H1 (cell line): Measurements from ENCODE around the gene FMR1. TPM values are rescaled to one million over a fixed set of nuclear protein-coding genes. Genes with fewer than 3 reads are reported as not detected.

ENCODE experiments used
- CTCF ChIA-PET: fragments of 300-600 bp; sonication (Branson Sonifier 250); formaldehyde crosslinking; loops from one replicate; lab custom pipeline; 2021; ENCODE audit not compliant: partially characterized antibody; lab: Charles Lee
- POLR2A ChIA-PET: fragments of 300-600 bp; sonication (Branson Sonifier 250); formaldehyde crosslinking; loops from one replicate; lab custom pipeline; 2021; ENCODE audit warnings: inconsistent platforms; ENCODE audit not compliant: partially characterized antibody; lab: Charles Lee
- DNase-seq, 2 experiments: peaks; one replicate each; pipeline versions ENCODE4 v3.0.0 to v3.0.0-alpha.2; 2010 to 2022; ENCODE audit warnings: low spot score in 2 of 2, low read depth in 1 of 2, mixed read lengths in 1 of 2
- FAIRE-seq: peaks from 2 replicates; lab custom pipeline; 2011; peaks lifted over from hg19 to GRCh38; lab: Jason Lieb, UNC
- H2AFZ ChIP-seq: 2 replicates; pipeline ENCODE4 v1.8.1; 2012; ENCODE audit warnings: low read length, inconsistent platforms
- H2AK5ac ChIP-seq: 2 replicates; pipeline ENCODE4 v1.6.1; 2013; ENCODE audit warnings: low read depth, low read length
- H2BK120ac ChIP-seq: replicated peaks from 2 replicates; pipeline ENCODE3; 2013; ENCODE audit warnings: low read depth, low read length, inconsistent platforms
- H2BK12ac ChIP-seq: 2 replicates; pipeline ENCODE4 v1.6.1; 2013; ENCODE audit warnings: low read depth, low read length
- H2BK15ac ChIP-seq: 2 replicates; pipeline ENCODE4 v1.6.1; 2013; ENCODE audit warnings: low read length
- H2BK20ac ChIP-seq: 2 replicates; pipeline ENCODE4 v1.6.1; 2013; ENCODE audit warnings: low read length
- H2BK5ac ChIP-seq: 2 replicates; pipeline ENCODE4 v1.6.1; 2013; ENCODE audit warnings: low read depth, low read length
- H3K14ac ChIP-seq: 2 replicates; pipeline ENCODE4 v1.6.1; 2013; ENCODE audit warnings: inconsistent platforms; ENCODE audit not compliant: insufficient read length
- H3K18ac ChIP-seq: 2 replicates; pipeline ENCODE4 v1.6.1; 2013; ENCODE audit warnings: low read length; ENCODE audit errors: extremely low read depth
- H3K23ac ChIP-seq: 2 replicates; pipeline ENCODE4 v1.6.1; 2013; ENCODE audit warnings: inconsistent platforms; ENCODE audit not compliant: insufficient read length
- H3K23me2 ChIP-seq: 2 replicates; pipeline ENCODE4 v1.6.1; 2013; ENCODE audit warnings: low read depth, low read length
- H3K27ac ChIP-seq: 2 replicates; pipeline ENCODE4 v1.6.1; 2011; ENCODE audit warnings: low read depth, low read length, inconsistent platforms
- H3K27me3 ChIP-seq, 4 experiments: replicated peaks in 1 of 4; 1 replicate in 1 of 4; 2 replicates in 3 of 4; pipeline versions ENCODE4 v1.6.1 to v1.8.1; 2011 to 2013; ENCODE audit warnings: low read length in 3 of 4, mild to moderate bottlenecking in 3 of 4, inconsistent platforms in 2 of 4, mixed read lengths in 2 of 4, moderate library complexity in 1 of 4; ENCODE audit not compliant: control insufficient read depth in 3 of 4, insufficient read depth in 3 of 4; ENCODE audit errors: extremely low read depth in 1 of 4
- H3K36me3 ChIP-seq, 4 experiments: 2 replicates each; pipeline versions ENCODE4 v1.6.1 to v1.8.1; 2011 to 2013; ENCODE audit warnings: mild to moderate bottlenecking in 4 of 4, low read length in 3 of 4, moderate library complexity in 2 of 4, control low read depth in 1 of 4, inconsistent platforms in 1 of 4; ENCODE audit not compliant: insufficient read depth in 4 of 4, control insufficient read depth in 2 of 4
- H3K4ac ChIP-seq: replicated peaks from 2 replicates; pipeline ENCODE3; 2013; ENCODE audit warnings: low read length, low read depth, mixed read lengths, inconsistent platforms; ENCODE audit not compliant: insufficient read length
- H3K4me1 ChIP-seq, 4 experiments: replicated peaks in 1 of 4; 1 replicate in 1 of 4; 2 replicates in 3 of 4; pipeline versions ENCODE4 v1.6.1 to v1.8.1; 2011 to 2013; ENCODE audit warnings: low read length in 3 of 4, inconsistent platforms in 2 of 4, mixed read lengths in 1 of 4; ENCODE audit not compliant: insufficient read depth in 4 of 4, control insufficient read depth in 3 of 4
- H3K4me2 ChIP-seq, 2 experiments: 2 replicates each; pipeline versions ENCODE4 v1.6.1 to v1.8.1; 2011 to 2013; ENCODE audit warnings: low read depth in 2 of 2, low read length in 2 of 2, control low read depth in 1 of 2, inconsistent platforms in 1 of 2, mild to moderate bottlenecking in 1 of 2; ENCODE audit not compliant: insufficient read depth in 1 of 2
- H3K4me3 ChIP-seq, 4 experiments: fragments of 200-600, 300-600 bp in 1 of 4; sonication (generic), shearing (Covaris generic), sonication (Bioruptor Twin) in 1 of 4; 2 replicates each; pipeline versions ENCODE4 v1.5.1 to v1.8.1; 2011 to 2016; ENCODE audit warnings: low read length in 4 of 4, low read depth in 3 of 4, control low read depth in 2 of 4, inconsistent platforms in 2 of 4, mild to moderate bottlenecking in 2 of 4, mixed read lengths in 1 of 4, moderate library complexity in 1 of 4; ENCODE audit not compliant: insufficient read depth in 2 of 4; ENCODE audit errors: extremely low read depth in 1 of 4
- H3K56ac ChIP-seq: replicated peaks from 2 replicates; pipeline ENCODE3; 2013; ENCODE audit warnings: low read depth, mild to moderate bottlenecking, mixed read lengths, low read length, inconsistent platforms; ENCODE audit not compliant: insufficient read length
- H3K79me1 ChIP-seq: 2 replicates; pipeline ENCODE4 v1.6.1; 2013; ENCODE audit warnings: low read depth, low read length, control low read depth
- H3K79me2 ChIP-seq, 2 experiments: 2 replicates each; pipeline versions ENCODE4 v1.6.1 to v1.8.1; 2012 to 2013; ENCODE audit warnings: low read length in 2 of 2, mild to moderate bottlenecking in 2 of 2, inconsistent platforms in 1 of 2; ENCODE audit not compliant: insufficient read depth in 2 of 2, control insufficient read depth in 1 of 2
- H3K9ac ChIP-seq, 4 experiments: replicated peaks in 1 of 4; 1 replicate in 1 of 4; 2 replicates in 3 of 4; pipeline versions ENCODE4 v1.6.1 to v1.8.1; 2011 to 2013; ENCODE audit warnings: low read depth in 3 of 4, low read length in 3 of 4, control low read depth in 2 of 4, mild to moderate bottlenecking in 2 of 4, moderate library complexity in 2 of 4, inconsistent platforms in 1 of 4; ENCODE audit errors: extremely low read depth in 1 of 4
- H3K9me3 ChIP-seq, 2 experiments: 2 replicates each; pipeline versions ENCODE4 v1.6.1 to v1.8.1; 2012 to 2013; ENCODE audit warnings: mild to moderate bottlenecking in 2 of 2, moderate library complexity in 2 of 2, control low read depth in 1 of 2, inconsistent platforms in 1 of 2, low read depth in 1 of 2, low read length in 1 of 2, mixed read lengths in 1 of 2; ENCODE audit not compliant: insufficient read depth in 2 of 2
- H4K20me1 ChIP-seq, 2 experiments: replicated peaks in 1 of 2; 2 replicates each; pipeline versions ENCODE3 to v1.8.1; 2011 to 2013; ENCODE audit warnings: inconsistent platforms in 2 of 2, low read length in 2 of 2, mild to moderate bottlenecking in 1 of 2; ENCODE audit not compliant: insufficient read depth in 2 of 2, control insufficient read depth in 1 of 2
- H4K5ac ChIP-seq: 2 replicates; pipeline ENCODE4 v1.6.1; 2013; ENCODE audit warnings: low read length, low read depth, mixed read lengths, inconsistent platforms; ENCODE audit not compliant: insufficient read length
- H4K8ac ChIP-seq: 2 replicates; pipeline ENCODE4 v1.8.0; 2013; ENCODE audit warnings: mild to moderate bottlenecking, moderate library complexity, low read length, inconsistent platforms; ENCODE audit not compliant: insufficient read depth; ENCODE audit errors: extremely low read depth
- H4K91ac ChIP-seq: replicated peaks from 2 replicates; pipeline ENCODE3; 2013; ENCODE audit warnings: low read length, mixed read lengths, inconsistent platforms; ENCODE audit not compliant: insufficient read length
- BCL11A ChIP-seq, 2 experiments: IDR thresholded peaks; one replicate each; pipeline ENCODE4 v1.6.1; 2011; ENCODE audit warnings: low read depth in 2 of 2, low read length in 2 of 2, mild to moderate bottlenecking in 2 of 2
- CBX8 ChIP-seq: fragments of 300-800, 300-1000 bp; sonication (generic); IDR thresholded peaks from 2 replicates; pipeline ENCODE4 v1.7.1; 2016; ENCODE audit warnings: low read depth, low read length, borderline replicate concordance
- CHD1 ChIP-seq: IDR thresholded peaks from 2 replicates; pipeline ENCODE4 v1.6.1; 2012; ENCODE audit warnings: low read depth, low read length, improper control_type of control experiment
- EP300 ChIP-seq, 2 experiments: IDR thresholded peaks; 1 replicate in 1 of 2; 2 replicates in 1 of 2; pipeline ENCODE4 v1.6.1; 2011 to 2012; ENCODE audit warnings: low read depth in 2 of 2, low read length in 2 of 2, mild to moderate bottlenecking in 2 of 2, borderline replicate concordance in 1 of 2, inconsistent platforms in 1 of 2, moderate library complexity in 1 of 2
- MAFK ChIP-seq: IDR thresholded peaks from 2 replicates; pipeline ENCODE4 v1.6.1; 2012; ENCODE audit warnings: low read depth, mild to moderate bottlenecking, improper control_type of control experiment, low read length
- NRF1 ChIP-seq: IDR thresholded peaks from 2 replicates; pipeline ENCODE4 v1.6.1; 2011; ENCODE audit warnings: mild to moderate bottlenecking, low read depth, low read length, improper control_type of control experiment
- RAD21 ChIP-seq, 2 experiments: IDR thresholded peaks in 1 of 2; conservative IDR thresholded peaks in 1 of 2; 2 replicates each; pipeline ENCODE4 v1.6.1; 2011; ENCODE audit warnings: low read depth in 2 of 2, low read length in 2 of 2, improper control_type of control experiment in 1 of 2, inconsistent platforms in 1 of 2, mild to moderate bottlenecking in 1 of 2, moderate library complexity in 1 of 2
- RFX5 ChIP-seq: IDR thresholded peaks from 2 replicates; pipeline ENCODE4 v1.6.1; 2011; ENCODE audit warnings: low read depth, low read length, improper control_type of control experiment, borderline replicate concordance
- SAP30 ChIP-seq: fragments of 300-600 bp; sonication (generic); IDR thresholded peaks from 2 replicates; pipeline ENCODE4 v1.7.1; 2012; ENCODE audit warnings: low read length, moderate library complexity, mild to moderate bottlenecking, inconsistent platforms; ENCODE audit not compliant: insufficient read depth, insufficient replicate concordance
- SP2 ChIP-seq: IDR thresholded peaks from 2 replicates; pipeline ENCODE4 v1.6.1; 2012; ENCODE audit warnings: mild to moderate bottlenecking, low read length, inconsistent platforms
- TBP ChIP-seq: IDR thresholded peaks from 2 replicates; pipeline ENCODE4 v1.6.1; 2011; ENCODE audit warnings: low read depth, low read length, improper control_type of control experiment
- WGBS, 2 experiments: shearing (Covaris generic) in 1 of 2; methylation state at CpG; one replicate each; pipeline versions ENCODE4 v1.1.6 to v1.1.7; 2013 to 2015; ENCODE audit warnings: low lambda C conversion rate in 2 of 2, mixed read lengths in 2 of 2, inconsistent platforms in 1 of 2, low coverage in 1 of 2, missing lambda C conversion rate in 1 of 2; ENCODE audit not compliant: insufficient replicate concordance in 2 of 2, insufficient coverage in 1 of 2, insufficient read length in 1 of 2; ENCODE audit errors: extremely low coverage in 1 of 2, missing lambda C conversion rate in 1 of 2; 5-methylcytosine and 5-hydroxymethylcytosine counted together
- polyA plus RNA-seq, 7 experiments: library from polyadenylated mRNA; depleted of rRNA in 3 of 7; stranded (reverse) in 5 of 7; unstranded in 2 of 7; fragments of >200 nt in 5 of 7; fragments of 200-250 nt in 2 of 7; gene quantifications; 1 replicate in 5 of 7; 2 replicates in 1 of 7; 4 replicates in 1 of 7; pipeline versions ENCODE4 v1.2.1 to v1.2.3, GENCODE V29; 2011 to 2013; ENCODE audit warnings: missing spikeins in 2 of 7, mixed read lengths in 2 of 7
- total RNA-seq: library from RNA; stranded (reverse); fragmentation: NEBNext Ultra II Directional; extraction: Animal tissue kit (Norgen Biotek cat#: 25700); gene quantifications from 2 replicates; pipeline ENCODE4 v1.2.1, GENCODE V29; 2021
- TF ChIP-seq, protein P1 (sequence below): IDR thresholded peaks from 2 replicates; pipeline ENCODE4 v1.6.1; 2012; ENCODE audit warnings: inconsistent platforms
- TF ChIP-seq, protein P2 (sequence below): IDR thresholded peaks from 2 replicates; pipeline ENCODE4 v1.6.1; 2012; ENCODE audit warnings: inconsistent platforms

The FMR1 gene
- total and polyA plus RNA-seq, 2 of the 8 experiments (the other 6 are each of a cell fraction or from before 2014, with no cell fraction given), result 15.2 to 49.4 TPM

DNA sequence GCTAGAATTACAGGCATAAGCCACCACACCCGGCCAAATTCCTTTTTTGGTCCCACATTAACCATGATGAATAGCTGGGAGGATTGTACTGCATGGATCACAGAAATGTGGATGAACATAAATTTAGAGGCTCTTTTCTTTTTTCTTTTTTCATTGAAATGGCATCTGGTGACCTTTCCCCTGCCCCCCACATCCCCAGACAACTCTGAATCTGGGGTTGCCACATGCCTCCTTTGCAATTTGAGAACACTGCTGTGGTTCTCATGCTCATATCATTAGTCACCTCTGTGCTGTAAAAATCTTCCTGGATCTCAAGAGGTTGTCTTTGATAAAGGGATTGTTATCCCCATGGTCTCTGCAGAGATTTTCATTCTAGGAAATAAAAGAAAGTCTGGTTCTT, 46.6 kb downstream of the FMR1 start:
- no peaks in the 10 kb centered on the region for H4K20me1 ChIP-seq
- H2BK120ac ChIP-seq, result no peak overlapping the region
- H3K27ac ChIP-seq, result no peak overlapping the region
- H3K36me3 ChIP-seq, result no peaks in the 10 kb centered on the region
- H3K79me1 ChIP-seq, result no peaks in the 10 kb centered on the region
- no peak for FAIRE-seq
- POLR2A ChIA-PET, result no interaction called here
- no peak for DNase-seq
- H2BK15ac ChIP-seq, result no peak overlapping the region
- H3K9me3 ChIP-seq, result no peaks in the 10 kb centered on the region
- no peak overlapping the region for H2BK20ac ChIP-seq
- H2BK12ac ChIP-seq, result no peak overlapping the region
- no peak overlapping the region for H3K18ac ChIP-seq
- H3K14ac ChIP-seq, result no peak overlapping the region
- H4K5ac ChIP-seq, result no peak overlapping the region
- no peak overlapping the region for H3K4ac ChIP-seq
- H2AK5ac ChIP-seq, result no peak overlapping the region
- no peaks in the 10 kb centered on the region for H3K23me2 ChIP-seq
- no peak overlapping the region for H3K4me2 ChIP-seq
- H3K9ac ChIP-seq, result no peak overlapping the region
- WGBS, 2 experiments, result 88% methylated on average over 1 of the region's 1 CpG; no CpG with 5 or more reads in 1 of the 2 experiments
- CTCF ChIA-PET, result interaction anchor here (1.0 kb wide), 1 partner anchor 9 kb away, joined by 3 read pairs; no protein-coding TSS in a partner anchor
- no peaks in the 10 kb centered on the region for H3K27me3 ChIP-seq
- H3K56ac ChIP-seq, result no peak overlapping the region
- no peak overlapping the region for H2BK5ac ChIP-seq
- no peak overlapping the region for H4K91ac ChIP-seq
- H3K4me3 ChIP-seq, result no peak overlapping the region
- H2AFZ ChIP-seq, result no peak overlapping the region
- no peaks in the 10 kb centered on the region for H3K4me1 ChIP-seq
- H4K8ac ChIP-seq, result no peak overlapping the region
- no peak overlapping the region for H3K23ac ChIP-seq
- no peaks in the 10 kb centered on the region for H3K79me2 ChIP-seq
- TF ChIP-seq SP2 (no peak), CBX8 (no peak), RFX5 (no peak), EP300 (IDR thresholded peaks at IDR 0.05; ENCODE audit: borderline replicate concordance in 1 of 2, low read depth in 2 of 2, low read length in 2 of 2) (no peak), CHD1 (no peak), MAFK (no peak), NRF1 (no peak), TBP (no peak), BCL11A (IDR thresholded peaks at IDR 0.05; ENCODE audit: low read depth in 2 of 2, low read length in 2 of 2) (no peak), RAD21 (IDR thresholded peaks at IDR 0.05 in 1 of 2, conservative IDR thresholded peaks at IDR 0.05 in 1 of 2; ENCODE audit: low read depth in 2 of 2, low read length in 2 of 2) (no peak), SAP30 (no peak)
- TF ChIP-seq, protein P1, sequence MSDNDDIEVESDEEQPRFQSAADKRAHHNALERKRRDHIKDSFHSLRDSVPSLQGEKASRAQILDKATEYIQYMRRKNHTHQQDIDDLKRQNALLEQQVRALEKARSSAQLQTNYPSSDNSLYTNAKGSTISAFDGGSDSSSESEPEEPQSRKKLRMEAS, result no peak
- TF ChIP-seq, protein P2, sequence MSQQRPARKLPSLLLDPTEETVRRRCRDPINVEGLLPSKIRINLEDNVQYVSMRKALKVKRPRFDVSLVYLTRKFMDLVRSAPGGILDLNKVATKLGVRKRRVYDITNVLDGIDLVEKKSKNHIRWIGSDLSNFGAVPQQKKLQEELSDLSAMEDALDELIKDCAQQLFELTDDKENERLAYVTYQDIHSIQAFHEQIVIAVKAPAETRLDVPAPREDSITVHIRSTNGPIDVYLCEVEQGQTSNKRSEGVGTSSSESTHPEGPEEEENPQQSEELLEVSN, result no peak
